ENCODE measurements around the gene SORBS1. TPM values are rescaled to one million over a fixed set of nuclear protein-coding genes. Genes with fewer than 3 reads are reported as not detected.

SORBS1 gene
- total and polyA plus RNA-seq, 2 of the 13 experiments (the other 11 are each of a cell fraction or from before 2014, with no cell fraction given), result 16.8 to 39.8 TPM

DNA sequence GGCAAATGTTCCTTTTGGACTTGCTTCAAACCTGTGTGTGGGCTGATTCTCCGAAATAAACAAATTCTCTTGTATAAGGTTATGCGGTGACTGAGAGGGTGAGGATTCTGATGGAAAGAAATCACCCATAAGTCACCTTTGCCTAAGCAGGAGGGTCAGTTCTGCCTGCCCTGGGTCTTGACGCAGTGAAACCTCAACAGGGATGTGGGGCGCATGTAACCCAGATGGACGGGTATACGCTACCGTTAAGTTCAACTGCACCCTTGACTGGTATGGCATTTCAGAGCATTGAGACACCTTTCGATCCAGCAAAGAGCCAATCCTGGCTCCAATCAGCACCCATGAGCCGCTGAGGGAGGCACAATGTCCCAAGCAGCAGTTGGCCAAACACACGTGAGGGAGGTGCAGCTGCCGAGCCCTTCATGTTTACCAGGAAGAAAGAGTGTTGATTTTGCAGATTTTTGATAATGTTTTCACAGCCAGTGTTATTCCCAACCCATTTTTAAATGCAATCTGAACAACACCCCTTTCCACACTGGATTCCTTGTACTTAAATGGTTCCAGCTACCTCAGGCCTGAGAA is 48.1 kb downstream of the SORBS1 start (continued):
- TF ChIP-seq, protein P1, sequence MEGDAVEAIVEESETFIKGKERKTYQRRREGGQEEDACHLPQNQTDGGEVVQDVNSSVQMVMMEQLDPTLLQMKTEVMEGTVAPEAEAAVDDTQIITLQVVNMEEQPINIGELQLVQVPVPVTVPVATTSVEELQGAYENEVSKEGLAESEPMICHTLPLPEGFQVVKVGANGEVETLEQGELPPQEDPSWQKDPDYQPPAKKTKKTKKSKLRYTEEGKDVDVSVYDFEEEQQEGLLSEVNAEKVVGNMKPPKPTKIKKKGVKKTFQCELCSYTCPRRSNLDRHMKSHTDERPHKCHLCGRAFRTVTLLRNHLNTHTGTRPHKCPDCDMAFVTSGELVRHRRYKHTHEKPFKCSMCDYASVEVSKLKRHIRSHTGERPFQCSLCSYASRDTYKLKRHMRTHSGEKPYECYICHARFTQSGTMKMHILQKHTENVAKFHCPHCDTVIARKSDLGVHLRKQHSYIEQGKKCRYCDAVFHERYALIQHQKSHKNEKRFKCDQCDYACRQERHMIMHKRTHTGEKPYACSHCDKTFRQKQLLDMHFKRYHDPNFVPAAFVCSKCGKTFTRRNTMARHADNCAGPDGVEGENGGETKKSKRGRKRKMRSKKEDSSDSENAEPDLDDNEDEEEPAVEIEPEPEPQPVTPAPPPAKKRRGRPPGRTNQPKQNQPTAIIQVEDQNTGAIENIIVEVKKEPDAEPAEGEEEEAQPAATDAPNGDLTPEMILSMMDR (CRISPR knock-in tag; IDR thresholded peaks at IDR 0.05), result no peak
- TF ChIP-seq GFI1 (CRISPR knock-in tag; IDR thresholded peaks at IDR 0.05; ENCODE audit: borderline replicate concordance), result no peak
- no peak for TF ChIP-seq PHF8 (CRISPR knock-in tag; IDR thresholded peaks at IDR 0.05)
- TF ChIP-seq NCOA2 (CRISPR knock-in tag; IDR thresholded peaks at IDR 0.05), result peak; percentile 35; the same call in 1 of the 2 replicates
- TF ChIP-seq, protein P2, sequence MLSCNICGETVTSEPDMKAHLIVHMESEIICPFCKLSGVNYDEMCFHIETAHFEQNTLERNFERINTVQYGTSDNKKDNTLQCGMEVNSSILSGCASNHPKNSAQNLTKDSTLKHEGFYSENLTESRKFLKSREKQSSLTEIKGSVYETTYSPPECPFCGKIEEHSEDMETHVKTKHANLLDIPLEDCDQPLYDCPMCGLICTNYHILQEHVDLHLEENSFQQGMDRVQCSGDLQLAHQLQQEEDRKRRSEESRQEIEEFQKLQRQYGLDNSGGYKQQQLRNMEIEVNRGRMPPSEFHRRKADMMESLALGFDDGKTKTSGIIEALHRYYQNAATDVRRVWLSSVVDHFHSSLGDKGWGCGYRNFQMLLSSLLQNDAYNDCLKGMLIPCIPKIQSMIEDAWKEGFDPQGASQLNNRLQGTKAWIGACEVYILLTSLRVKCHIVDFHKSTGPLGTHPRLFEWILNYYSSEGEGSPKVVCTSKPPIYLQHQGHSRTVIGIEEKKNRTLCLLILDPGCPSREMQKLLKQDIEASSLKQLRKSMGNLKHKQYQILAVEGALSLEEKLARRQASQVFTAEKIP (CRISPR knock-in tag; IDR thresholded peaks at IDR 0.05; ENCODE audit: borderline replicate concordance), result no peak
- TF ChIP-seq, protein P3, sequence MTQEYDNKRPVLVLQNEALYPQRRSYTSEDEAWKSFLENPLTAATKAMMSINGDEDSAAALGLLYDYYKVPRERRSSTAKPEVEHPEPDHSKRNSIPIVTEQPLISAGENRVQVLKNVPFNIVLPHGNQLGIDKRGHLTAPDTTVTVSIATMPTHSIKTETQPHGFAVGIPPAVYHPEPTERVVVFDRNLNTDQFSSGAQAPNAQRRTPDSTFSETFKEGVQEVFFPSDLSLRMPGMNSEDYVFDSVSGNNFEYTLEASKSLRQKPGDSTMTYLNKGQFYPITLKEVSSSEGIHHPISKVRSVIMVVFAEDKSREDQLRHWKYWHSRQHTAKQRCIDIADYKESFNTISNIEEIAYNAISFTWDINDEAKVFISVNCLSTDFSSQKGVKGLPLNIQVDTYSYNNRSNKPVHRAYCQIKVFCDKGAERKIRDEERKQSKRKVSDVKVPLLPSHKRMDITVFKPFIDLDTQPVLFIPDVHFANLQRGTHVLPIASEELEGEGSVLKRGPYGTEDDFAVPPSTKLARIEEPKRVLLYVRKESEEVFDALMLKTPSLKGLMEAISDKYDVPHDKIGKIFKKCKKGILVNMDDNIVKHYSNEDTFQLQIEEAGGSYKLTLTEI (CRISPR knock-in tag; conservative IDR thresholded peaks at IDR 0.05), result no peak
- no peak for TF ChIP-seq RFX1 (IDR thresholded peaks at IDR 0.05)
- TF ChIP-seq, protein P4, sequence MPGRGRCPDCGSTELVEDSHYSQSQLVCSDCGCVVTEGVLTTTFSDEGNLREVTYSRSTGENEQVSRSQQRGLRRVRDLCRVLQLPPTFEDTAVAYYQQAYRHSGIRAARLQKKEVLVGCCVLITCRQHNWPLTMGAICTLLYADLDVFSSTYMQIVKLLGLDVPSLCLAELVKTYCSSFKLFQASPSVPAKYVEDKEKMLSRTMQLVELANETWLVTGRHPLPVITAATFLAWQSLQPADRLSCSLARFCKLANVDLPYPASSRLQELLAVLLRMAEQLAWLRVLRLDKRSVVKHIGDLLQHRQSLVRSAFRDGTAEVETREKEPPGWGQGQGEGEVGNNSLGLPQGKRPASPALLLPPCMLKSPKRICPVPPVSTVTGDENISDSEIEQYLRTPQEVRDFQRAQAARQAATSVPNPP (CRISPR knock-in tag; IDR thresholded peaks at IDR 0.05), result no peak
- no peak for TF ChIP-seq ZFP37 (CRISPR knock-in tag; IDR thresholded peaks at IDR 0.05; ENCODE audit: borderline replicate concordance)
- TF ChIP-seq, protein P5, sequence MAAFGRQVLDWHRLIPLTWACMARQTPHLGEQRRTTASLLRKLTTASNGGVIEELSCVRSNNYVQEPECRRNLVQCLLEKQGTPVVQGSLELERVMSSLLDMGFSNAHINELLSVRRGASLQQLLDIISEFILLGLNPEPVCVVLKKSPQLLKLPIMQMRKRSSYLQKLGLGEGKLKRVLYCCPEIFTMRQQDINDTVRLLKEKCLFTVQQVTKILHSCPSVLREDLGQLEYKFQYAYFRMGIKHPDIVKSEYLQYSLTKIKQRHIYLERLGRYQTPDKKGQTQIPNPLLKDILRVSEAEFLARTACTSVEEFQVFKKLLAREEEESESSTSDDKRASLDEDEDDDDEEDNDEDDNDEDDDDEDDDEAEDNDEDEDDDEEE (CRISPR knock-in tag; IDR thresholded peaks at IDR 0.05), result no peak
- no peak for TF ChIP-seq ZNF224 (CRISPR knock-in tag; IDR thresholded peaks at IDR 0.05)
- TF ChIP-seq FOSL1 (CRISPR knock-in tag; IDR thresholded peaks at IDR 0.05; ENCODE audit: borderline replicate concordance), result no peak
- TF ChIP-seq ZNF510 (CRISPR knock-in tag; IDR thresholded peaks at IDR 0.05; ENCODE audit: low read depth), result no peak
- TF ChIP-seq FOXA3 (CRISPR knock-in tag; IDR thresholded peaks at IDR 0.05), result peak; percentile 79
- no peak for TF ChIP-seq ZNF674 (CRISPR knock-in tag; IDR thresholded peaks at IDR 0.05; ENCODE audit: low read depth)
- TF ChIP-seq ZKSCAN8 (CRISPR knock-in tag; IDR thresholded peaks at IDR 0.05; ENCODE audit: borderline replicate concordance), result no peak
- peak; percentile 29; the same call in 1 of the 2 replicates for TF ChIP-seq RARA (CRISPR knock-in tag; IDR thresholded peaks at IDR 0.05)
- TF ChIP-seq, protein P6, sequence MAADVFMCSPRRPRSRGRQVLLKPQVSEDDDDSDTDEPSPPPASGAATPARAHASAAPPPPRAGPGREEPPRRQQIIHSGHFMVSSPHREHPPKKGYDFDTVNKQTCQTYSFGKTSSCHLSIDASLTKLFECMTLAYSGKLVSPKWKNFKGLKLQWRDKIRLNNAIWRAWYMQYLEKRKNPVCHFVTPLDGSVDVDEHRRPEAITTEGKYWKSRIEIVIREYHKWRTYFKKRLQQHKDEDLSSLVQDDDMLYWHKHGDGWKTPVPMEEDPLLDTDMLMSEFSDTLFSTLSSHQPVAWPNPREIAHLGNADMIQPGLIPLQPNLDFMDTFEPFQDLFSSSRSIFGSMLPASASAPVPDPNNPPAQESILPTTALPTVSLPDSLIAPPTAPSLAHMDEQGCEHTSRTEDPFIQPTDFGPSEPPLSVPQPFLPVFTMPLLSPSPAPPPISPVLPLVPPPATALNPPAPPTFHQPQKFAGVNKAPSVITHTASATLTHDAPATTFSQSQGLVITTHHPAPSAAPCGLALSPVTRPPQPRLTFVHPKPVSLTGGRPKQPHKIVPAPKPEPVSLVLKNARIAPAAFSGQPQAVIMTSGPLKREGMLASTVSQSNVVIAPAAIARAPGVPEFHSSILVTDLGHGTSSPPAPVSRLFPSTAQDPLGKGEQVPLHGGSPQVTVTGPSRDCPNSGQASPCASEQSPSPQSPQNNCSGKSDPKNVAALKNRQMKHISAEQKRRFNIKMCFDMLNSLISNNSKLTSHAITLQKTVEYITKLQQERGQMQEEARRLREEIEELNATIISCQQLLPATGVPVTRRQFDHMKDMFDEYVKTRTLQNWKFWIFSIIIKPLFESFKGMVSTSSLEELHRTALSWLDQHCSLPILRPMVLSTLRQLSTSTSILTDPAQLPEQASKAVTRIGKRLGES (CRISPR knock-in tag; IDR thresholded peaks at IDR 0.05; ENCODE audit: borderline replicate concordance), result no peak
- TF ChIP-seq ZFP82 (CRISPR knock-in tag; IDR thresholded peaks at IDR 0.05; ENCODE audit: borderline replicate concordance), result no peak
- TF ChIP-seq HDAC6 (IDR thresholded peaks at IDR 0.05; ENCODE audit: low read depth, low read length), result no peak
